H1 (cell line): ENCODE data around the gene IL1RAPL1. TPM values are rescaled to one million over a fixed set of nuclear protein-coding genes. Genes with fewer than 3 reads are reported as not detected.

ENCODE experiments used
- CTCF ChIA-PET: fragments of 300-600 bp; sonication (Branson Sonifier 250); formaldehyde crosslinking; loops from one replicate; lab custom pipeline; 2021; ENCODE audit not compliant: partially characterized antibody; lab: Charles Lee
- POLR2A ChIA-PET: fragments of 300-600 bp; sonication (Branson Sonifier 250); formaldehyde crosslinking; loops from one replicate; lab custom pipeline; 2021; ENCODE audit warnings: inconsistent platforms; ENCODE audit not compliant: partially characterized antibody; lab: Charles Lee
- DNase-seq, 2 experiments: peaks; one replicate each; pipeline versions ENCODE4 v3.0.0 to v3.0.0-alpha.2; 2010 to 2022; ENCODE audit warnings: low spot score in 2 of 2, low read depth in 1 of 2, mixed read lengths in 1 of 2
- FAIRE-seq: peaks from 2 replicates; lab custom pipeline; 2011; peaks lifted over from hg19 to GRCh38; lab: Jason Lieb, UNC
- H2AFZ ChIP-seq: 2 replicates; pipeline ENCODE4 v1.8.1; 2012; ENCODE audit warnings: low read length, inconsistent platforms
- H2AK5ac ChIP-seq: 2 replicates; pipeline ENCODE4 v1.6.1; 2013; ENCODE audit warnings: low read depth, low read length
- H2BK120ac ChIP-seq: replicated peaks from 2 replicates; pipeline ENCODE3; 2013; ENCODE audit warnings: low read depth, low read length, inconsistent platforms
- H2BK12ac ChIP-seq: 2 replicates; pipeline ENCODE4 v1.6.1; 2013; ENCODE audit warnings: low read depth, low read length
- H2BK15ac ChIP-seq: 2 replicates; pipeline ENCODE4 v1.6.1; 2013; ENCODE audit warnings: low read length
- H2BK20ac ChIP-seq: 2 replicates; pipeline ENCODE4 v1.6.1; 2013; ENCODE audit warnings: low read length
- H2BK5ac ChIP-seq: 2 replicates; pipeline ENCODE4 v1.6.1; 2013; ENCODE audit warnings: low read depth, low read length
- H3K14ac ChIP-seq: 2 replicates; pipeline ENCODE4 v1.6.1; 2013; ENCODE audit warnings: inconsistent platforms; ENCODE audit not compliant: insufficient read length
- H3K18ac ChIP-seq: 2 replicates; pipeline ENCODE4 v1.6.1; 2013; ENCODE audit warnings: low read length; ENCODE audit errors: extremely low read depth
- H3K23ac ChIP-seq: 2 replicates; pipeline ENCODE4 v1.6.1; 2013; ENCODE audit warnings: inconsistent platforms; ENCODE audit not compliant: insufficient read length
- H3K23me2 ChIP-seq: 2 replicates; pipeline ENCODE4 v1.6.1; 2013; ENCODE audit warnings: low read depth, low read length
- H3K27ac ChIP-seq: 2 replicates; pipeline ENCODE4 v1.6.1; 2011; ENCODE audit warnings: low read depth, low read length, inconsistent platforms
- H3K27me3 ChIP-seq, 4 experiments: replicated peaks in 1 of 4; 1 replicate in 1 of 4; 2 replicates in 3 of 4; pipeline versions ENCODE4 v1.6.1 to v1.8.1; 2011 to 2013; ENCODE audit warnings: low read length in 3 of 4, mild to moderate bottlenecking in 3 of 4, inconsistent platforms in 2 of 4, mixed read lengths in 2 of 4, moderate library complexity in 1 of 4; ENCODE audit not compliant: control insufficient read depth in 3 of 4, insufficient read depth in 3 of 4; ENCODE audit errors: extremely low read depth in 1 of 4
- H3K36me3 ChIP-seq, 4 experiments: 2 replicates each; pipeline versions ENCODE4 v1.6.1 to v1.8.1; 2011 to 2013; ENCODE audit warnings: mild to moderate bottlenecking in 4 of 4, low read length in 3 of 4, moderate library complexity in 2 of 4, control low read depth in 1 of 4, inconsistent platforms in 1 of 4; ENCODE audit not compliant: insufficient read depth in 4 of 4, control insufficient read depth in 2 of 4
- H3K4ac ChIP-seq: replicated peaks from 2 replicates; pipeline ENCODE3; 2013; ENCODE audit warnings: low read length, low read depth, mixed read lengths, inconsistent platforms; ENCODE audit not compliant: insufficient read length
- H3K4me1 ChIP-seq, 4 experiments: replicated peaks in 1 of 4; 1 replicate in 1 of 4; 2 replicates in 3 of 4; pipeline versions ENCODE4 v1.6.1 to v1.8.1; 2011 to 2013; ENCODE audit warnings: low read length in 3 of 4, inconsistent platforms in 2 of 4, mixed read lengths in 1 of 4; ENCODE audit not compliant: insufficient read depth in 4 of 4, control insufficient read depth in 3 of 4
- H3K4me2 ChIP-seq, 2 experiments: 2 replicates each; pipeline versions ENCODE4 v1.6.1 to v1.8.1; 2011 to 2013; ENCODE audit warnings: low read depth in 2 of 2, low read length in 2 of 2, control low read depth in 1 of 2, inconsistent platforms in 1 of 2, mild to moderate bottlenecking in 1 of 2; ENCODE audit not compliant: insufficient read depth in 1 of 2
- H3K4me3 ChIP-seq, 4 experiments: fragments of 200-600, 300-600 bp in 1 of 4; sonication (generic), shearing (Covaris generic), sonication (Bioruptor Twin) in 1 of 4; 2 replicates each; pipeline versions ENCODE4 v1.5.1 to v1.8.1; 2011 to 2016; ENCODE audit warnings: low read length in 4 of 4, low read depth in 3 of 4, control low read depth in 2 of 4, inconsistent platforms in 2 of 4, mild to moderate bottlenecking in 2 of 4, mixed read lengths in 1 of 4, moderate library complexity in 1 of 4; ENCODE audit not compliant: insufficient read depth in 2 of 4; ENCODE audit errors: extremely low read depth in 1 of 4
- H3K56ac ChIP-seq: replicated peaks from 2 replicates; pipeline ENCODE3; 2013; ENCODE audit warnings: low read depth, mild to moderate bottlenecking, mixed read lengths, low read length, inconsistent platforms; ENCODE audit not compliant: insufficient read length
- H3K79me1 ChIP-seq: 2 replicates; pipeline ENCODE4 v1.6.1; 2013; ENCODE audit warnings: low read depth, low read length, control low read depth
- H3K79me2 ChIP-seq, 2 experiments: 2 replicates each; pipeline versions ENCODE4 v1.6.1 to v1.8.1; 2012 to 2013; ENCODE audit warnings: low read length in 2 of 2, mild to moderate bottlenecking in 2 of 2, inconsistent platforms in 1 of 2; ENCODE audit not compliant: insufficient read depth in 2 of 2, control insufficient read depth in 1 of 2
- H3K9ac ChIP-seq, 4 experiments: replicated peaks in 1 of 4; 1 replicate in 1 of 4; 2 replicates in 3 of 4; pipeline versions ENCODE4 v1.6.1 to v1.8.1; 2011 to 2013; ENCODE audit warnings: low read depth in 3 of 4, low read length in 3 of 4, control low read depth in 2 of 4, mild to moderate bottlenecking in 2 of 4, moderate library complexity in 2 of 4, inconsistent platforms in 1 of 4; ENCODE audit errors: extremely low read depth in 1 of 4
- H3K9me3 ChIP-seq, 2 experiments: 2 replicates each; pipeline versions ENCODE4 v1.6.1 to v1.8.1; 2012 to 2013; ENCODE audit warnings: mild to moderate bottlenecking in 2 of 2, moderate library complexity in 2 of 2, control low read depth in 1 of 2, inconsistent platforms in 1 of 2, low read depth in 1 of 2, low read length in 1 of 2, mixed read lengths in 1 of 2; ENCODE audit not compliant: insufficient read depth in 2 of 2
- H4K20me1 ChIP-seq, 2 experiments: replicated peaks in 1 of 2; 2 replicates each; pipeline versions ENCODE3 to v1.8.1; 2011 to 2013; ENCODE audit warnings: inconsistent platforms in 2 of 2, low read length in 2 of 2, mild to moderate bottlenecking in 1 of 2; ENCODE audit not compliant: insufficient read depth in 2 of 2, control insufficient read depth in 1 of 2
- H4K5ac ChIP-seq: 2 replicates; pipeline ENCODE4 v1.6.1; 2013; ENCODE audit warnings: low read length, low read depth, mixed read lengths, inconsistent platforms; ENCODE audit not compliant: insufficient read length
- H4K8ac ChIP-seq: 2 replicates; pipeline ENCODE4 v1.8.0; 2013; ENCODE audit warnings: mild to moderate bottlenecking, moderate library complexity, low read length, inconsistent platforms; ENCODE audit not compliant: insufficient read depth; ENCODE audit errors: extremely low read depth
- H4K91ac ChIP-seq: replicated peaks from 2 replicates; pipeline ENCODE3; 2013; ENCODE audit warnings: low read length, mixed read lengths, inconsistent platforms; ENCODE audit not compliant: insufficient read length
- ATF2 ChIP-seq: IDR thresholded peaks from 2 replicates; pipeline ENCODE4 v1.6.1; 2012; ENCODE audit warnings: low read length, inconsistent platforms
- BRCA1 ChIP-seq: IDR thresholded peaks from 2 replicates; pipeline ENCODE4 v1.6.1; 2012; ENCODE audit warnings: low read depth, low read length, improper control_type of control experiment
- MAX ChIP-seq: IDR thresholded peaks from 2 replicates; pipeline ENCODE4 v1.6.1; 2012; ENCODE audit warnings: inconsistent platforms
- SAP30 ChIP-seq: fragments of 300-600 bp; sonication (generic); IDR thresholded peaks from 2 replicates; pipeline ENCODE4 v1.7.1; 2012; ENCODE audit warnings: low read length, moderate library complexity, mild to moderate bottlenecking, inconsistent platforms; ENCODE audit not compliant: insufficient read depth, insufficient replicate concordance
- SP2 ChIP-seq: IDR thresholded peaks from 2 replicates; pipeline ENCODE4 v1.6.1; 2012; ENCODE audit warnings: mild to moderate bottlenecking, low read length, inconsistent platforms
- TBP ChIP-seq: IDR thresholded peaks from 2 replicates; pipeline ENCODE4 v1.6.1; 2011; ENCODE audit warnings: low read depth, low read length, improper control_type of control experiment
- TCF12 ChIP-seq: IDR thresholded peaks from 2 replicates; pipeline ENCODE4 v1.6.1; 2011; ENCODE audit warnings: low read depth, mild to moderate bottlenecking, low read length
- USF2 ChIP-seq: IDR thresholded peaks from 2 replicates; pipeline ENCODE4 v1.6.1; 2011; ENCODE audit warnings: low read length, improper control_type of control experiment
- WGBS, 2 experiments: shearing (Covaris generic) in 1 of 2; methylation state at CpG; one replicate each; pipeline versions ENCODE4 v1.1.6 to v1.1.7; 2013 to 2015; ENCODE audit warnings: low lambda C conversion rate in 2 of 2, mixed read lengths in 2 of 2, inconsistent platforms in 1 of 2, low coverage in 1 of 2, missing lambda C conversion rate in 1 of 2; ENCODE audit not compliant: insufficient replicate concordance in 2 of 2, insufficient coverage in 1 of 2, insufficient read length in 1 of 2; ENCODE audit errors: extremely low coverage in 1 of 2, missing lambda C conversion rate in 1 of 2; 5-methylcytosine and 5-hydroxymethylcytosine counted together
- polyA plus RNA-seq, 7 experiments: library from polyadenylated mRNA; depleted of rRNA in 3 of 7; stranded (reverse) in 5 of 7; unstranded in 2 of 7; fragments of >200 nt in 5 of 7; fragments of 200-250 nt in 2 of 7; gene quantifications; 1 replicate in 5 of 7; 2 replicates in 1 of 7; 4 replicates in 1 of 7; pipeline versions ENCODE4 v1.2.1 to v1.2.3, GENCODE V29; 2011 to 2013; ENCODE audit warnings: missing spikeins in 2 of 7, mixed read lengths in 2 of 7
- total RNA-seq: library from RNA; stranded (reverse); fragmentation: NEBNext Ultra II Directional; extraction: Animal tissue kit (Norgen Biotek cat#: 25700); gene quantifications from 2 replicates; pipeline ENCODE4 v1.2.1, GENCODE V29; 2021

The IL1RAPL1 gene
- total and polyA plus RNA-seq, 2 of the 8 experiments (the other 6 are each of a cell fraction or from before 2014, with no cell fraction given): 0.11 to 0.35 TPM

GRCh38 chrX:29243942-29244341 is 656.7 kb downstream of the IL1RAPL1 start:
- FAIRE-seq: no peak
- TF ChIP-seq SP2: no peak
- TF ChIP-seq BRCA1: no peak
- no peak for TF ChIP-seq ATF2
- no peak for TF ChIP-seq SAP30
- TF ChIP-seq MAX: no peak
- TF ChIP-seq TCF12: no peak
- TF ChIP-seq TBP: no peak
- TF ChIP-seq USF2: no peak
- TF ChIP-seq, all 59 proteins: peak for 0
- H4K20me1 ChIP-seq: no peaks in the 10 kb centered on the region
- no peaks in the 10 kb centered on the region for H3K9me3 ChIP-seq
- H2BK120ac ChIP-seq: no peak overlapping the region
- H3K4me3 ChIP-seq: no peak overlapping the region
- H3K4ac ChIP-seq: no peak overlapping the region
- H2BK12ac ChIP-seq: no peak overlapping the region
- H2BK5ac ChIP-seq: no peak overlapping the region
- H3K27ac ChIP-seq: no peak overlapping the region
- no peak overlapping the region for H2AK5ac ChIP-seq
- H3K79me1 ChIP-seq: no peaks in the 10 kb centered on the region
- no peaks in the 10 kb centered on the region for H3K36me3 ChIP-seq
- H3K79me2 ChIP-seq: no peaks in the 10 kb centered on the region
- no peak overlapping the region for H2BK20ac ChIP-seq
- ChIA-PET POLR2A (no interaction called here), CTCF (no interaction called here)
- H3K27me3 ChIP-seq: no peaks in the 10 kb centered on the region
- H3K18ac ChIP-seq: no peak overlapping the region
- H2AFZ ChIP-seq: no peak overlapping the region
- no peaks in the 10 kb centered on the region for H3K4me1 ChIP-seq
- H3K4me2 ChIP-seq: no peak overlapping the region
- no peak for DNase-seq
- H3K56ac ChIP-seq: no peak overlapping the region
- no peaks in the 10 kb centered on the region for H3K23me2 ChIP-seq
- H2BK15ac ChIP-seq: no peak overlapping the region
- no peak overlapping the region for H3K23ac ChIP-seq
- H4K5ac ChIP-seq: no peak overlapping the region
- no peak overlapping the region for H3K14ac ChIP-seq
- H4K91ac ChIP-seq: no peak overlapping the region
- WGBS, 2 experiments: 93% methylated on average over 2 of the region's 2 CpGs; no CpG with 5 or more reads in 1 of the 2 experiments
- no peak overlapping the region for H4K8ac ChIP-seq
- no peak overlapping the region for H3K9ac ChIP-seq
